Left kidney (tissue), 2 donors: ENCODE results near the gene TCF25. TPM values are rescaled to one million over a fixed set of nuclear protein-coding genes. Genes with fewer than 3 reads are reported as not detected.
A peak's percentile ranks its signal among the peaks of the same experiment; 100 is the strongest.
"Not testable (repeated sequence)": the region's sequence is repeated elsewhere in the genome, so short reads cannot be mapped to it uniquely, and the experiment has no call there.

Experiments
- DNase-seq: peaks from one replicate; pipeline ENCODE4 v3.0.0-alpha.2; 2013
- polyA plus RNA-seq: library from polyadenylated mRNA; unstranded; fragments of 120-200 nt; gene quantifications from one replicate; pipeline ENCODE4 v1.2.1, GENCODE V29; 2013; ENCODE audit not compliant: insufficient read length

Gene TCF25
- polyA plus RNA-seq, 1 donor: 168 TPM

GRCh38 chr16:89918453-89919347, 45.3 kb downstream of the TCF25 start, which contains the start of gene MC1R:
Gene MC1R, plus strand, starts transcription at chr16:89918862. Its CDS starts 397 bp downstream, at chr16:89919259.
- no peak for DNase-seq

- DNase-seq: no peak
These were observed 46.4 kb downstream of the TCF25 start for GRCh38 chr16:89919535-89920406.

GRCh38 chr16:89920723-89921122, 47.3 kb downstream of the TCF25 start:
- no peak for DNase-seq

- DNase-seq: no peak
These were observed 47.8 kb downstream of the TCF25 start for GRCh38 chr16:89921131-89921701.

- no peak for DNase-seq
These were observed 48.5 kb downstream of the TCF25 start for GRCh38 chr16:89921702-89922476.

GRCh38 chr16:89922477-89922883, 49.1 kb downstream of the TCF25 start:
- DNase-seq: no peak

GRCh38 chr16:89922884-89923639, 49.7 kb downstream of the TCF25 start, which contains the start of gene TUBB3:
Gene TUBB3, plus strand, starts transcription at chr16:89923342. Its CDS starts 60 bp downstream, at chr16:89923402.
- DNase-seq: peak; percentile 55

- no peak for DNase-seq
These were observed 50.4 kb downstream of the TCF25 start for GRCh38 chr16:89923640-89924296.

GRCh38 chr16:89924297-89924924, 51.0 kb downstream of the TCF25 start:
- peak; percentile 55 for DNase-seq

- no peak for DNase-seq
These were observed 51.5 kb downstream of the TCF25 start for GRCh38 chr16:89924925-89925307.

GRCh38 chr16:89925596-89926079, 52.2 kb downstream of the TCF25 start:
- no peak for DNase-seq

GRCh38 chr16:89931305-89931896, 58.0 kb downstream of the TCF25 start:
- no peak for DNase-seq

GRCh38 chr16:89931964-89932363, 58.6 kb downstream of the TCF25 start:
- DNase-seq: no peak

GRCh38 chr16:89934019-89934418, 60.6 kb downstream of the TCF25 start:
- not testable (repeated sequence) for DNase-seq

- DNase-seq: no peak
These were observed 61.5 kb downstream of the TCF25 start for GRCh38 chr16:89934611-89935553.

GRCh38 chr16:89935620-89936019, 62.2 kb downstream of the TCF25 start:
- DNase-seq: not testable (repeated sequence)

GRCh38 chr16:89936034-89936433, 62.6 kb downstream of the TCF25 start:
- no peak for DNase-seq

GRCh38 chr16:89936508-89936907, 63.1 kb downstream of the TCF25 start:
- DNase-seq: no peak
